Brain microvascular endothelial cell (primary cell): ENCODE measurements around the gene BMPR1A.

Source experiments
- DNase-seq: peaks from one replicate; pipeline ENCODE4 v3.0.0-alpha.2; 2020
- H3K27ac ChIP-seq: fragments of 250-450 bp; sonication (Bioruptor Pico); 2 replicates; pipeline ENCODE4 v1.5.1; 2020; ENCODE audit warnings: mild to moderate bottlenecking, moderate library complexity
- H3K27me3 ChIP-seq: fragments of 250-450 bp; sonication (Bioruptor Pico); replicated peaks from 2 replicates; pipeline ENCODE4 v1.5.1; 2020; ENCODE audit warnings: mild to moderate bottlenecking
- H3K36me3 ChIP-seq: fragments of 250-450 bp; sonication (Bioruptor Pico); replicated peaks from 2 replicates; pipeline ENCODE4 v1.5.1; 2020; ENCODE audit warnings: mild to moderate bottlenecking
- H3K4me3 ChIP-seq: 2 replicates; pipeline ENCODE4 v1.5.1; 2011; ENCODE audit warnings: low read depth, mild to moderate bottlenecking, control low read depth, low read length, moderate library complexity
- CTCF ChIP-seq: IDR thresholded peaks from 2 replicates; pipeline ENCODE4 v1.5.1; 2011; ENCODE audit warnings: low read depth, mild to moderate bottlenecking, moderate library complexity, low read length, control low read depth, inconsistent platforms; ENCODE audit errors: missing control alignments
- in situ Hi-C: cut with HindIII; loops from 2 replicates; pipeline ENCODE4 v1.10.0; 2017; ENCODE audit warnings: low sequenced_read_pairs, low pct_ligation_motif_present

Gene BMPR1A

GRCh38 chr10:86868353-86868752 lies 111.9 kb downstream of the BMPR1A start:
- TF ChIP-seq CTCF, result no peak
- no peak overlapping the region for H3K4me3 ChIP-seq
- peak; percentile 16 for DNase-seq
- no peak overlapping the region for H3K27ac ChIP-seq
- no peaks in the 10 kb centered on the region for H3K27me3 ChIP-seq
- in situ Hi-C loops, result no loop called here
- H3K36me3 ChIP-seq, result no peaks in the 10 kb centered on the region

GRCh38 chr10:86870679-86871078 lies 114.3 kb downstream of the BMPR1A start:
- no peak overlapping the region for H3K4me3 ChIP-seq
- TF ChIP-seq CTCF, result no peak
- in situ Hi-C loops, result no loop called here
- no peak for DNase-seq
- H3K36me3 ChIP-seq, result no peaks in the 10 kb centered on the region
- H3K27me3 ChIP-seq, result no peaks in the 10 kb centered on the region
- no peak overlapping the region for H3K27ac ChIP-seq

- TF ChIP-seq CTCF, result no peak
- H3K27ac ChIP-seq, result no peak overlapping the region
- no peak overlapping the region for H3K4me3 ChIP-seq
- in situ Hi-C loops, result no loop called here
- H3K27me3 ChIP-seq, result no peaks in the 10 kb centered on the region
- no peaks in the 10 kb centered on the region for H3K36me3 ChIP-seq
- no peak for DNase-seq
These were observed 115.3 kb downstream of the BMPR1A start for GRCh38 chr10:86871563-86872183.

- no peak for TF ChIP-seq CTCF
- H3K27ac ChIP-seq, result no peak overlapping the region
- no peaks in the 10 kb centered on the region for H3K36me3 ChIP-seq
- H3K4me3 ChIP-seq, result no peak overlapping the region
- peak; percentile 66 for DNase-seq
- H3K27me3 ChIP-seq, result no peaks in the 10 kb centered on the region
- in situ Hi-C loops, result no loop called here
These were observed 116.3 kb downstream of the BMPR1A start for GRCh38 chr10:86872757-86873156.

GRCh38 chr10:86876748-86877147 lies 120.3 kb downstream of the BMPR1A start:
- in situ Hi-C loops, result no loop called here
- DNase-seq, result no peak

More at GRCh38 chr10:86876748-86877147, 120.3 kb downstream of the BMPR1A start:
- H3K27me3 ChIP-seq, result no peaks in the 10 kb centered on the region
- H3K27ac ChIP-seq, result no peak overlapping the region
- TF ChIP-seq CTCF, result no peak
- no peak overlapping the region for H3K4me3 ChIP-seq
- no peaks in the 10 kb centered on the region for H3K36me3 ChIP-seq
